Measurements from ENCODE around the gene LINC00237.

LINC00237 gene

GRCh38 chr20:21046413-21047070 is 59.6 kb downstream of the LINC00237 start:
- no peak for DNase-seq
